Measurements from ENCODE around the gene FANCE. TPM values are rescaled to one million over a fixed set of nuclear protein-coding genes. Genes with fewer than 3 reads are reported as not detected.
A peak's percentile ranks its signal among the peaks of the same experiment; 100 is the strongest.

Gene FANCE
- total RNA-seq, 4 donors from 2014 or later: 2.6 to 5.0 (median 3.8) TPM

- Histone ChIP-seq H3K27ac (no peak overlapping the region), H3K4me3 (no peak overlapping the region), H3K9me3 (no peaks in the 10 kb centered on the region), H3K36me3 (peaks cover 0 to 70% of the 10 kb centered on the region in 2 donors), H3K4me1 (peaks cover 0 to 13% (median 5%) of the 10 kb centered on the region in 3 donors), H3K27me3 (no peaks in the 10 kb centered on the region)
- 86 to 100% methylated on average over 2 to 7 of the region's 14 CpGs for WGBS, 2 donors (ENCODE audit: low coverage in 1 of 2)
- no peak for ATAC-seq
- TF ChIP-seq EP300 (IDR thresholded peaks at IDR 0.05) (no peak), POLR2AphosphoS5 (IDR thresholded peaks at IDR 0.05) (no peak), POLR2A (IDR thresholded peaks at IDR 0.05) (no peak)
- TF ChIP-seq, protein P1, sequence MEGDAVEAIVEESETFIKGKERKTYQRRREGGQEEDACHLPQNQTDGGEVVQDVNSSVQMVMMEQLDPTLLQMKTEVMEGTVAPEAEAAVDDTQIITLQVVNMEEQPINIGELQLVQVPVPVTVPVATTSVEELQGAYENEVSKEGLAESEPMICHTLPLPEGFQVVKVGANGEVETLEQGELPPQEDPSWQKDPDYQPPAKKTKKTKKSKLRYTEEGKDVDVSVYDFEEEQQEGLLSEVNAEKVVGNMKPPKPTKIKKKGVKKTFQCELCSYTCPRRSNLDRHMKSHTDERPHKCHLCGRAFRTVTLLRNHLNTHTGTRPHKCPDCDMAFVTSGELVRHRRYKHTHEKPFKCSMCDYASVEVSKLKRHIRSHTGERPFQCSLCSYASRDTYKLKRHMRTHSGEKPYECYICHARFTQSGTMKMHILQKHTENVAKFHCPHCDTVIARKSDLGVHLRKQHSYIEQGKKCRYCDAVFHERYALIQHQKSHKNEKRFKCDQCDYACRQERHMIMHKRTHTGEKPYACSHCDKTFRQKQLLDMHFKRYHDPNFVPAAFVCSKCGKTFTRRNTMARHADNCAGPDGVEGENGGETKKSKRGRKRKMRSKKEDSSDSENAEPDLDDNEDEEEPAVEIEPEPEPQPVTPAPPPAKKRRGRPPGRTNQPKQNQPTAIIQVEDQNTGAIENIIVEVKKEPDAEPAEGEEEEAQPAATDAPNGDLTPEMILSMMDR (IDR thresholded peaks at IDR 0.05): no peak
Measured at GRCh38 chr6:35417979-35418661, 34.0 kb upstream of the FANCE start.

- no peak for ATAC-seq
- TF ChIP-seq, protein P1 (IDR thresholded peaks at IDR 0.05): no peak
- Histone ChIP-seq H3K9me3 (no peaks in the 10 kb centered on the region), H3K36me3 (peaks cover 0 to 71% of the 10 kb centered on the region in 2 donors), H3K4me1 (peaks cover 0 to 12% (median 5%) of the 10 kb centered on the region in 3 donors), H3K4me3 (no peak overlapping the region), H3K27me3 (no peaks in the 10 kb centered on the region), H3K27ac (no peak overlapping the region)
- 59 to 89% methylated on average over 3 to 5 of the region's 5 CpGs for whole genome bisulfite sequencing, 2 donors (ENCODE audit: low coverage in 1 of 2)
Measured at GRCh38 chr6:35419417-35419816, 32.7 kb upstream of the FANCE start.

DNA sequence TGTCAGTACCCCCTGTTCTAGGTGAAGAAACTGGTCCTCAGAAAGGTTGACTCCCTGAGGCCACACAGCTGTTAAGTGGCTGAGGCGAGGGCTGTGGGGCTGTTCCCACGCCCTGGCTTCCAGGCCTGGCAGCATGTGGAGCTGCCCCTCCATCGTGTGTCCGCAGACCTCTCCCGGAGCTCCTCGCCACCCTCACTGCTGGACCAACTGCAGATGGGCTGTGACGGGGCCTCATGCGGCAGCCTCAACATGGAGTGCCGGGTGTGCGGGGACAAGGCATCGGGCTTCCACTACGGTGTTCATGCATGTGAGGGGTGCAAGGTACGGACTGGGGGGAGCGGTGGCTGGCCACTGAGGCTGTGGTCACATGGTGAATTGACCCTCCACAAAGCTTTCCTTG, 32.2 kb upstream of the FANCE start:
- TF ChIP-seq POLR2AphosphoS5 (IDR thresholded peaks at IDR 0.05) (no peak), EP300 (IDR thresholded peaks at IDR 0.05) (no peak)
- TF ChIP-seq, protein P1 (IDR thresholded peaks at IDR 0.05): no peak
- 100% methylated on average over 2 to 4 of the region's 14 CpGs for WGBS, 2 donors (ENCODE audit: low coverage in 1 of 2)

DNA sequence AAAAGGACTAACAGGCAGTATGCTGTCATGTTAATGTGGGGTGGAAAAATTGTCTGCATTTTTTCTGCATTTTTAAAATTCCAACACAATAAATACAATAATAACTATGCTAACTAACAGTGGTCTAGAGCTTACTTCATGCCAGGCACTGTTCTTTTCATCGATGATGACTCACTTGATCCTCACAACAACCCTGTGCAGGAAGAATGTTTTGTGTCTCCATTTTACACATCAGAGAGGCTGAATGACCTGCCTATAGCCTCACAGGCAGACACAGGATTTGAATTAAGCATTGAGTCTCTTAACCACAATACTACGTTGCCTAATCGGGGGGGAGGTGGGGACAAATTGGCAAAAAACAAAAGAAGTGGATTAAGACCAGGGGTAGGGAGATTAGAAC, 26.9 kb upstream of the FANCE start:
- Histone ChIP-seq H3K27me3 (no peaks in the 10 kb centered on the region), H3K4me1 (peaks cover 0 to 8% (median 0%) of the 10 kb centered on the region in 3 donors), H3K36me3 (peaks cover 0 to 71% of the 10 kb centered on the region in 2 donors), H3K9me3 (peaks cover 0 to 12% (median 0%) of the 10 kb centered on the region in 3 donors), H3K27ac (peak overlapping the region in 1 of 4 donors; percentile 37), H3K4me3 (no peak overlapping the region)
- WGBS, 2 donors (ENCODE audit: low coverage in 1 of 2): 56 to 66% methylated on average over 1 to 3 of the region's 3 CpGs
- no peak for TF ChIP-seq POLR2A (IDR thresholded peaks at IDR 0.05)
- no peak for TF ChIP-seq EP300 (IDR thresholded peaks at IDR 0.05)
- TF ChIP-seq, protein P1 (IDR thresholded peaks at IDR 0.05): no peak
- TF ChIP-seq POLR2AphosphoS5 (IDR thresholded peaks at IDR 0.05): no peak
- ATAC-seq: no peak

More for the DNA sequence above, 32.2 kb upstream of the FANCE start:
- Histone ChIP-seq H3K27ac (no peak overlapping the region), H3K9me3 (no peaks in the 10 kb centered on the region), H3K4me3 (no peak overlapping the region), H3K4me1 (peaks cover 0 to 6% (median 2%) of the 10 kb centered on the region in 3 donors), H3K27me3 (no peaks in the 10 kb centered on the region), H3K36me3 (peaks cover 0 to 74% of the 10 kb centered on the region in 2 donors)
- ATAC-seq: no peak

DNA sequence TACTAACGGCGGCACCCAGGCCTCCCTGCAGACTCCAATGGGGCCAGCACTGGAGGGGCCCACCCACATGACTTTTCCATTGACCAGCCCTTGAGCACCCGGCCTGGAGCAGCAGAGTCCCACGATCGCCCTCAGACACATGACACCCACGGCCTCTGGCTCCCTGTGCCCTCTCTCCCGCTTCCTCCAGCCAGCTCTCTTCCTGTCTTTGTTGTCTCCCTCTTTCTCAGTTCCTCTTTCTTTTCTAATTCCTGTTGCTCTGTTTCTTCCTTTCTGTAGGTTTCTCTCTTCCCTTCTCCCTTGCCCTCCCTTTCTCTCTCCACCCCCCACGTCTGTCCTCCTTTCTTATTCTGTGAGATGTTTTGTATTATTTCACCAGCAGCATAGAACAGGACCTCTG, 26.1 kb upstream of the FANCE start:
- no peaks in the 10 kb centered on the region for H3K27me3 ChIP-seq
- TF ChIP-seq EP300 (IDR thresholded peaks at IDR 0.05) (no peak), POLR2AphosphoS5 (IDR thresholded peaks at IDR 0.05) (no peak), POLR2A (IDR thresholded peaks at IDR 0.05) (no peak)
- TF ChIP-seq, protein P1 (IDR thresholded peaks at IDR 0.05): no peak
- no peak overlapping the region for H3K27ac ChIP-seq
- peak; percentile 24 for ATAC-seq
- peaks cover 0 to 12% (median 0%) of the 10 kb centered on the region in 3 donors for H3K9me3 ChIP-seq
- H3K4me1 ChIP-seq: peaks cover 0 to 8% (median 0%) of the 10 kb centered on the region in 3 donors
- no peak overlapping the region for H3K4me3 ChIP-seq
- 56% methylated on average over 6 of the region's 8 CpGs; no CpG with 5 or more reads in 1 of the 2 donors for WGBS, 2 donors (ENCODE audit: low coverage in 1 of 2)
- H3K36me3 ChIP-seq: peaks cover 0 to 68% of the 10 kb centered on the region in 2 donors

Measured in gastroesophageal sphincter (tissue), 4 donors.